Breast epithelium (tissue), 4 donors: ENCODE results near the gene PCSK1. TPM values are rescaled to one million over a fixed set of nuclear protein-coding genes. Genes with fewer than 3 reads are reported as not detected.

Experiments used
- DNase-seq, 2 donors: peaks; one replicate each; pipeline ENCODE4 v3.0.0-alpha.2; 2019; ENCODE audit warnings: low spot score in 2 of 2
- H3K27ac ChIP-seq, 2 donors: fragments of 200-600 bp; sonication (generic) in 1 of 2; one replicate each; pipeline ENCODE4 v1.5.1; 2016 to 2019; ENCODE audit warnings: mild to moderate bottlenecking in 1 of 2
- H3K27me3 ChIP-seq, 2 donors: fragments of 200-600 bp; sonication (generic) in 1 of 2; one replicate each; pipeline versions ENCODE4 v1.5.1 to v1.6.0; 2017 to 2019; ENCODE audit warnings: control low read depth in 1 of 2, mild to moderate bottlenecking in 1 of 2
- H3K36me3 ChIP-seq: fragments of 200-600 bp; one replicate; pipeline ENCODE4 v1.5.1; 2019
- H3K4me1 ChIP-seq, 2 donors: fragments of 200-600 bp; sonication (generic); one replicate each; pipeline ENCODE4 v1.5.1; 2016 to 2019; ENCODE audit warnings: control low read depth in 1 of 2
- H3K4me3 ChIP-seq, 3 donors: fragments of 200-600 bp; sonication (generic); 1 replicate in 2 of 3; 2 replicates in 1 of 3; pipeline ENCODE4 v1.5.1; 2016 to 2019; ENCODE audit warnings: mild to moderate bottlenecking in 3 of 3, moderate library complexity in 2 of 3
- H3K9me3 ChIP-seq, 2 donors: fragments of 200-600 bp; sonication (generic) in 1 of 2; one replicate each; pipeline ENCODE4 v1.5.1; 2016 to 2019; ENCODE audit warnings: control low read depth in 1 of 2
- POLR2A ChIP-seq: fragments of 450-650 bp; IDR thresholded peaks from one replicate; pipeline ENCODE4 v1.6.1; 2016; ENCODE audit warnings: antibody characterized with exemption, mild to moderate bottlenecking, moderate library complexity
- POLR2AphosphoS5 ChIP-seq, 3 donors: sonication (generic); formaldehyde crosslinking; IDR thresholded peaks; one replicate each; pipeline ENCODE4 v1.6.1; 2017; ENCODE audit warnings: antibody characterized with exemption in 3 of 3
- intact Hi-C: fragments of 100-400 bp; cut with DNase I; formaldehyde crosslinking; loops from one replicate; pipeline ENCODE4 v1.15.1; 2023; ENCODE audit warnings: low total_unique reads
- total RNA-seq, 3 donors: library from RNA; depleted of rRNA; stranded (reverse); fragments of >200 nt; gene quantifications; one replicate each; pipeline ENCODE4 v1.1.0, GENCODE V29; 2016
- TF ChIP-seq, protein P1 (sequence below), 3 donors: fragments of 450-650 bp; IDR thresholded peaks; one replicate each; pipeline ENCODE4 v1.5.1; 2016 to 2017; ENCODE audit warnings: antibody characterized with exemption in 3 of 3, mild to moderate bottlenecking in 3 of 3, moderate library complexity in 3 of 3

The PCSK1 gene
- total RNA-seq, 3 donors from 2014 or later, result 0.59 to 5.6 (median 2.4) TPM

DNA sequence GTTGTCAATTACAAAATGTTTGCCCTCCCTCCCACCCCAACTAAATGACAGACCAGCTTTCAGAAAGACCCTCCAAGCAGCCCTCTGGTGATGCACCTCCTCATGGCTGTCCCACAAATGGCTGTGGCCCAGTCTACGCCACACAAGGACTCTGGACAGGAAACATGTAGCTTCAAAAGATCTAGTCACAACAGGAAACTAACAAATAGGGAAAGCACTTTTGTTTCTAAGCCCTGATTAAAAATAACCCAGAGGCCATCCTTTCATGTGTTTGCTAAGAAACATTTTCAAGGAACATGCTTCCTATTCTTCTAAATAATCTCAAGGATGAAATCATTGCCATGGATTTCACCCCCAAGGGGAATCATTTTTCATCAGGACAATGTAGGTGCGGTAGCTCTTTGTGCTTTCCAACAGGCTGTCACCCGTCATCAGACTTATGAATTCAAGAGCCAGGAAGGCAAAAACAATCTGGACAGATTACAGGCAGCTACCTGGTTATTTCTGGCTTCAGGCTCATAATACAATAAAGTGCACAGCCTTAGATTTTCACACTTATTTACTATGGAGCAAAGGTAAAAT, 20.1 kb downstream of the PCSK1 start:
- intact Hi-C loops, result no loop called here
- no peak for TF ChIP-seq POLR2A
- TF ChIP-seq, protein P1, sequence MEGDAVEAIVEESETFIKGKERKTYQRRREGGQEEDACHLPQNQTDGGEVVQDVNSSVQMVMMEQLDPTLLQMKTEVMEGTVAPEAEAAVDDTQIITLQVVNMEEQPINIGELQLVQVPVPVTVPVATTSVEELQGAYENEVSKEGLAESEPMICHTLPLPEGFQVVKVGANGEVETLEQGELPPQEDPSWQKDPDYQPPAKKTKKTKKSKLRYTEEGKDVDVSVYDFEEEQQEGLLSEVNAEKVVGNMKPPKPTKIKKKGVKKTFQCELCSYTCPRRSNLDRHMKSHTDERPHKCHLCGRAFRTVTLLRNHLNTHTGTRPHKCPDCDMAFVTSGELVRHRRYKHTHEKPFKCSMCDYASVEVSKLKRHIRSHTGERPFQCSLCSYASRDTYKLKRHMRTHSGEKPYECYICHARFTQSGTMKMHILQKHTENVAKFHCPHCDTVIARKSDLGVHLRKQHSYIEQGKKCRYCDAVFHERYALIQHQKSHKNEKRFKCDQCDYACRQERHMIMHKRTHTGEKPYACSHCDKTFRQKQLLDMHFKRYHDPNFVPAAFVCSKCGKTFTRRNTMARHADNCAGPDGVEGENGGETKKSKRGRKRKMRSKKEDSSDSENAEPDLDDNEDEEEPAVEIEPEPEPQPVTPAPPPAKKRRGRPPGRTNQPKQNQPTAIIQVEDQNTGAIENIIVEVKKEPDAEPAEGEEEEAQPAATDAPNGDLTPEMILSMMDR (IDR thresholded peaks at IDR 0.05), result no peak
- no peak for TF ChIP-seq POLR2AphosphoS5 (IDR thresholded peaks at IDR 0.05)
- H3K4me1 ChIP-seq, result no peaks in the 10 kb centered on the region
- DNase-seq, result no peak
- no peak overlapping the region for H3K27ac ChIP-seq
- H3K36me3 ChIP-seq, result no peaks in the 10 kb centered on the region
- H3K9me3 ChIP-seq, result no peaks in the 10 kb centered on the region
- H3K27me3 ChIP-seq, result no peaks in the 10 kb centered on the region
- H3K4me3 ChIP-seq, result no peak overlapping the region

DNA sequence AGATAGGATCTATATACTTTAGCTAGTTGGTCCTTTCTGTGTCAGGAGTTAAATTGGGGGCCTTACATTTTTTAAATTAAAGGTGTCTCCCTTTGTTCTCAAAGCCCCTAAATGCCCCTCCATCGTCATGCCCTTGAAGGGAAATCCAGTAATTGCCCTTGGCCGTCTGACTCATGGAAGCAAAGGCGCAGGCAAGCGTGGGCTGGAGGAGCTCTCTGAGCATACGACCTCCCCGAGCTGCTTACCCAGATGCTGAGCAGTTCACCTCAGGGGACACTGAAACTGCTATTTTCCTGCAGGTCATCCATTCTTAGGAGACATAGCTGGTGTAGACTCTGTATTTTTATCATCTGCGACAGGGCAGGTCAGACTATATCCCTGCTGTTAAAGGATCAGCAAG, 23.0 kb downstream of the PCSK1 start:
- no peaks in the 10 kb centered on the region for H3K9me3 ChIP-seq
- no peaks in the 10 kb centered on the region for H3K4me1 ChIP-seq
- no peak for TF ChIP-seq POLR2AphosphoS5 (IDR thresholded peaks at IDR 0.05)
- no peak for TF ChIP-seq POLR2A
- no peaks in the 10 kb centered on the region for H3K36me3 ChIP-seq
- DNase-seq, result no peak
- intact Hi-C loops, result no loop called here
- H3K4me3 ChIP-seq, result no peak overlapping the region
- H3K27me3 ChIP-seq, result no peaks in the 10 kb centered on the region
- no peak overlapping the region for H3K27ac ChIP-seq

GRCh38 chr5:96408841-96409538, 24.1 kb downstream of the PCSK1 start:
- no peaks in the 10 kb centered on the region for H3K36me3 ChIP-seq
- H3K4me1 ChIP-seq, result no peaks in the 10 kb centered on the region
- H3K4me3 ChIP-seq, result no peak overlapping the region
- no peak for DNase-seq
- H3K27ac ChIP-seq, result no peak overlapping the region
- no peaks in the 10 kb centered on the region for H3K27me3 ChIP-seq
- intact Hi-C loops, result no loop called here
- no peaks in the 10 kb centered on the region for H3K9me3 ChIP-seq
- TF ChIP-seq POLR2AphosphoS5 (IDR thresholded peaks at IDR 0.05) (no peak), POLR2A (no peak)
- TF ChIP-seq, protein P1 (IDR thresholded peaks at IDR 0.05), result no peak

DNA sequence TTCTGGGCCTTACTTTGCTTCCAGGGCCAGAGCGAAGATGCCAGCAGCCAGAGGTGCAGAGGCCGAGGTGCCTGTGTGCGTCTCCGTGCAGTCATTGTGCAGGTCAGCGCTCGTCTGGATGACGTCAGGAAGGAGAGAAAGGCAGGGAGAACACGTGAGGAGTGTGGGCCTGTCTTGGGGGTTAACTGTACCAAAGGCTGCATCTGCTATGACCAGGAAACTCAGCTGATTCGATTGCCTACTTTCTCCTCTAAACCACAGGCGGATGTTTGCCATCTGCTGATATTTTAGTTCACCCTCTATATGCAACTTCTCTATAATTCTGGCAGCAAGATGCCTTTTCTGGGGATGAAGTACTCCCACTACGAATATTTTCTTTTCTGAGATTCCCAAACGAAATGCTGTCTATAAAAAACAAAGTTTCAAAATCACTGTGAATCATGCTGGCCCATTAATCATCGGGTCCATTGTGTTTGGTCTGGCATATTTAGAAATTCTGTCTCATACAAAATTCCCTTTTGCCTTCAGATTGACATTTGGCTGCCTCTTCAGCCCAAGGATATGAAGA, 24.8 kb downstream of the PCSK1 start:
- H3K4me3 ChIP-seq, result no peak overlapping the region
- intact Hi-C loops, result no loop called here
- H3K27me3 ChIP-seq, result no peaks in the 10 kb centered on the region
- TF ChIP-seq POLR2AphosphoS5 (IDR thresholded peaks at IDR 0.05), result no peak
- TF ChIP-seq, protein P1 (IDR thresholded peaks at IDR 0.05), result no peak
- H3K4me1 ChIP-seq, result no peaks in the 10 kb centered on the region
- no peak for DNase-seq
- no peaks in the 10 kb centered on the region for H3K36me3 ChIP-seq
- no peaks in the 10 kb centered on the region for H3K9me3 ChIP-seq
- no peak overlapping the region for H3K27ac ChIP-seq

DNA sequence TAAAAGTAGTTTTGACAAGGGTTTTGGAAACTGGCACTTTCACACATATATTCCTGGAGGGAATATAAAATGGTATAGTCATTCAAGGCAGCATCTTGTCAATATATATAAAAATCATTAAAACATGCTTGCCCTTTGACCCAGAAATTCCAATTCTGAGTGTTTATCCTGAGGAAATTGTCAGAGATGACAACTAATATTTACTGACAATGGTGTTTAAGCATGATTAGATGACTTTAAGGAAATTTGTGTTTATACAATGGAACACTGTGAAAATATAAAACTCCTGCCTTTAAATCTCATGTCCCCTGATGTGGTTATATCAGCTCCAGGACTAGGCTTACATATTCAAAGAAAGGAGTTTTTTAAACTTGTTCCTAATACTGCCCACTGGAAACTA, 25.6 kb downstream of the PCSK1 start:
- H3K27ac ChIP-seq, result no peak overlapping the region
- no peaks in the 10 kb centered on the region for H3K36me3 ChIP-seq
- intact Hi-C loops, result no loop called here
- DNase-seq, result no peak
- no peaks in the 10 kb centered on the region for H3K27me3 ChIP-seq
- H3K9me3 ChIP-seq, result no peaks in the 10 kb centered on the region
- H3K4me3 ChIP-seq, result no peak overlapping the region
- TF ChIP-seq, protein P1 (IDR thresholded peaks at IDR 0.05), result no peak
- TF ChIP-seq POLR2A (no peak), POLR2AphosphoS5 (IDR thresholded peaks at IDR 0.05) (no peak)
- no peaks in the 10 kb centered on the region for H3K4me1 ChIP-seq
